Endothelial cell of umbilical vein (primary cell): ENCODE data around the gene LPAR3.

Experiments
- EZH2 ChIP-seq: IDR thresholded peaks from 2 replicates; pipeline ENCODE4 v1.6.1; 2012; ENCODE audit warnings: borderline replicate concordance, low read depth, mild to moderate bottlenecking, moderate library complexity, low read length, inconsistent platforms; ENCODE audit not compliant: severe bottlenecking
- FOS ChIP-seq: IDR thresholded peaks from 2 replicates; pipeline ENCODE4 v1.6.1; 2011; ENCODE audit warnings: mild to moderate bottlenecking, low read length, moderate library complexity, borderline replicate concordance; ENCODE audit not compliant: insufficient read depth
- MYC ChIP-seq: IDR thresholded peaks from one replicate; pipeline ENCODE4 v1.6.1; 2011; ENCODE audit warnings: mild to moderate bottlenecking, low read depth, low read length
- POLR2A ChIP-seq: IDR thresholded peaks from 2 replicates; pipeline ENCODE4 v1.6.1; 2012; ENCODE audit warnings: low read depth, mild to moderate bottlenecking, control low read depth, low read length
- TF ChIP-seq, protein P1 (sequence below), 2 donors: IDR thresholded peaks; 1 replicate in 1 of 2; 2 replicates in 1 of 2; pipeline ENCODE4 v1.5.1; 2011; ENCODE audit warnings: low read length in 2 of 2, mild to moderate bottlenecking in 2 of 2, moderate library complexity in 2 of 2, control low read depth in 1 of 2, inconsistent platforms in 1 of 2, low read depth in 1 of 2; ENCODE audit not compliant: insufficient read depth in 1 of 2; ENCODE audit errors: extremely low read depth in 1 of 2
- TF ChIP-seq, protein P2 (sequence below): IDR thresholded peaks from 2 replicates; pipeline ENCODE4 v1.6.1; 2011; ENCODE audit not compliant: insufficient read depth, insufficient read length

DNA sequence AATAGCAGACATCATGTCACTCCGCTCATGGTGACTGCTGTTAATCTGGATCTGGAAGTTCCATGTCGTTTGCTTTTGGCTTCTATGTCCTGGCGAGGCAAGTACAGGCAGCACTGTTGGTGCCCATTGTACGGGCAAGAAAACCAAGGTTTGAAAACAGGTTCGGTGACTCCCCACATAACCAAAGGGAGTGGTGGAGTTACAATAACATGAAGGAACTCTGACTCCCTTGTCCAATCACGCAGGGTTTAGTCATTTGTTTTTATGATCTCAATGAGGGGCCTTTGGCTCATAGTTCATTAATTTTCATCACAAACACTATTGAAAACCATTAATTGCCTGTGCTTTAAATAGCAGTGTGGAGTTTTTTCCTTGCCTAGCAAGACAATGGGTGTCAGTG, 119.8 kb downstream of the LPAR3 start:
- TF ChIP-seq, protein P1, sequence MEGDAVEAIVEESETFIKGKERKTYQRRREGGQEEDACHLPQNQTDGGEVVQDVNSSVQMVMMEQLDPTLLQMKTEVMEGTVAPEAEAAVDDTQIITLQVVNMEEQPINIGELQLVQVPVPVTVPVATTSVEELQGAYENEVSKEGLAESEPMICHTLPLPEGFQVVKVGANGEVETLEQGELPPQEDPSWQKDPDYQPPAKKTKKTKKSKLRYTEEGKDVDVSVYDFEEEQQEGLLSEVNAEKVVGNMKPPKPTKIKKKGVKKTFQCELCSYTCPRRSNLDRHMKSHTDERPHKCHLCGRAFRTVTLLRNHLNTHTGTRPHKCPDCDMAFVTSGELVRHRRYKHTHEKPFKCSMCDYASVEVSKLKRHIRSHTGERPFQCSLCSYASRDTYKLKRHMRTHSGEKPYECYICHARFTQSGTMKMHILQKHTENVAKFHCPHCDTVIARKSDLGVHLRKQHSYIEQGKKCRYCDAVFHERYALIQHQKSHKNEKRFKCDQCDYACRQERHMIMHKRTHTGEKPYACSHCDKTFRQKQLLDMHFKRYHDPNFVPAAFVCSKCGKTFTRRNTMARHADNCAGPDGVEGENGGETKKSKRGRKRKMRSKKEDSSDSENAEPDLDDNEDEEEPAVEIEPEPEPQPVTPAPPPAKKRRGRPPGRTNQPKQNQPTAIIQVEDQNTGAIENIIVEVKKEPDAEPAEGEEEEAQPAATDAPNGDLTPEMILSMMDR (IDR thresholded peaks at IDR 0.05; ENCODE audit: extremely low read depth in 1 of 2, insufficient read depth in 1 of 2, low read depth in 1 of 2, low read length in 2 of 2): no peak
- TF ChIP-seq FOS (no peak), MYC (no peak), POLR2A (no peak), EZH2 (no peak)
- TF ChIP-seq, protein P2, sequence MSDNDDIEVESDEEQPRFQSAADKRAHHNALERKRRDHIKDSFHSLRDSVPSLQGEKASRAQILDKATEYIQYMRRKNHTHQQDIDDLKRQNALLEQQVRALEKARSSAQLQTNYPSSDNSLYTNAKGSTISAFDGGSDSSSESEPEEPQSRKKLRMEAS: no peak
